ENCODE measurements around the gene KRT14.
"Not testable (repeated sequence)": the region's sequence is repeated elsewhere in the genome, so short reads cannot be mapped to it uniquely, and the experiment has no call there.

The KRT14 gene

GRCh38 chr17:41624208-41625101 lies 37.8 kb upstream of the KRT14 start, which contains the start of gene KRT17:
KRT17 (minus strand) TSS chr17:41624575; CDS start chr17:41624509, 66 bp downstream.
- no peak for DNase-seq
- intact Hi-C loops (cut with DNase I) = no loop called here

DNA sequence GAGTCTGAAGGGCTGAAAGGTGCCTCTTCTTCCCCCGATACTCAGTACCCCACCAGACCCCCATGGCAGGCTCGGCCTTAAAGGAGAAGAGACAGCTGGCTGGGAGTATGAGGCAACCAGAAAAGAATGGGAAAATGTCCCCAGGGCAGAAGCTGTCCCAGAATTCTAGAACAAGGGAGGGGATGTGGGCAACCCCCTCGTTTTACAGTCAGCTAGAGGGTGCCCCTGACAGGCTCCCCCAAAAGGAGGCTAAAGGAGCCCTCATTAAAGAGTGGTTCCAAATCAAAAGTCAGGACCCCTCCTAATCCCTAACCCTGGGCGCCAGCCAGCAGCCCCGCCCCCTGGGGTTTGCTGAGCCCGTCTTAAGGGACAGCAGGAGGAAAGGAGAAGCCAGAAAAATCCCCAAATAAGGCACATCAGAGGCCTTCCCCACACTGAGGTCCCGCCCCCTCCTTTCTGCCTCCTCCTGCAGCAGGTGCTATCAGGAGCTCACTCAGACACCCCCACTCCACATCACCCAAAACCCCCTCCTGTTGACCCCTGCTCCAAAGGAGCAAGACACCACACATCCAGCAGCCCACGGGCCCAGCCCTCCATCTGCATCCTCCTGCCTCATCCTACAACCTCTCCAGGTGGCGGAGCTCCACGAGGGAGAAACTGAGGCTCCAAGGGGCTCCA lies 36.6 kb upstream of the KRT14 start:
- DNase-seq = peak in 3 of 42 donors; percentile 10 to 19 (median 12)
- intact Hi-C loops (cut with DNase I) = not testable (repeated sequence)

DNA sequence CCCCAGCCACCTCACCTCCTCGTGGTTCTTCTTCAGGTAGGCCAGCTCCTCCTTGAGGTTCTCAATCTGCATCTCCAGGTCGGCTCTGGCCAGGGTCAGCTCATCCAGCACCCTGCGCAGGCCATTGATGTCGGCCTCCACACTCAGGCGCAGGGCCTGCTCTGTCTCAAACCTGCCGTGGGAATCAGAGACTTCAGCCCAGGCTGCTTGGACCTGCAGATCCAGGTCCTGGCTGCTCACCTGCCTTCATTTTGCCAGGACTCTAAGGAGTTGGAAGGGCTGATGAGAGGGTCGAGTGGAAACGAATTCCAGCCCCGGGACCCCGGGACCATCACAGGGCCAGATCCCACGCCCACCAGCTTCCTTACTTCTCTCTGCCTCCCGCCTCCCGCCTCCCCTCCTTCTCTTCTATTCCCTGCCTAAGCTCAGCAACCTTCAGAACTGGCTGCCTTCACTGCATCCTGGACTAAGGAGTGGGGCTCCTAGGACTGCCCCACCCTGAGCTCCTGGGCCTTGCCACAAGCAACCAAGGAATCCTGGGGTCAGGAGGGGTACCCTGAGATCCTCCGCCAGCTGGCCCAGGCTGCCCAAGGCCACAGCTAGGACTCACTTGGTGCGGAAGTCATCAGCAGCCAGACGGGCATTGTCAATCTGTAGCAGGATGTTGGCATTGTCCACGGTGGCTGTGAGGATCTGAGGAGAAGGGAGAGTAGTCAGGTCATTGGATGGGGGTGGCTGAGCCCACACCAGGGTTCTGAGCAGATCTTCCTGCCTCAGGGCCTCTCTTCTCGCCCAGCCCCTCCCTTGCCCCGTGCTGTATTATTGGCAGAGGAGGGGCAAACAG lies 35.9 kb upstream of the KRT14 start:
- intact Hi-C loops (cut with DNase I) = not testable (repeated sequence)

DNA sequence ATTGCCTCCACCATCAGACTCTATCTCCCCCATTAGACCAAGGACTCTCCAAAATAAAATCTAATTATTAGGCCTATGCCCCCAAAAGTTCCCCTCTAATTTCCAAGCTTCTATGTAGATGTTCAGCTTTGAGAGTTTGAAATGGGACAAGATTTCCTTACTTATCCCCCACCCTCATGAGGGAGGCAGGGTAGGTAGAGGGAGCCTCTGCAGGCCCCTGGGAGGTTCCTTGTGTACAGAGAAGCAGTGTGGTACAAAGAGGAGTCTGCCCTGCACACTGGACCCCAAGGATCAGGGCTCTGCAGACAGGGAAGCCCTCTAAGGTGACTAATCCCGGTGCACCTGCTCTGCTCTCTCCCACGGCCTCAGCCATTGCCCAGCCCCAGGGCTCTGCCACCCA lies 35.2 kb upstream of the KRT14 start:
- intact Hi-C loops (cut with DNase I) = no loop called here
- DNase-seq = peak in 1 of 42 donors; percentile 22

More for the DNA sequence above, 35.9 kb upstream of the KRT14 start:
- DNase-seq = peak in 2 of 42 donors; percentile 15 to 33

DNA sequence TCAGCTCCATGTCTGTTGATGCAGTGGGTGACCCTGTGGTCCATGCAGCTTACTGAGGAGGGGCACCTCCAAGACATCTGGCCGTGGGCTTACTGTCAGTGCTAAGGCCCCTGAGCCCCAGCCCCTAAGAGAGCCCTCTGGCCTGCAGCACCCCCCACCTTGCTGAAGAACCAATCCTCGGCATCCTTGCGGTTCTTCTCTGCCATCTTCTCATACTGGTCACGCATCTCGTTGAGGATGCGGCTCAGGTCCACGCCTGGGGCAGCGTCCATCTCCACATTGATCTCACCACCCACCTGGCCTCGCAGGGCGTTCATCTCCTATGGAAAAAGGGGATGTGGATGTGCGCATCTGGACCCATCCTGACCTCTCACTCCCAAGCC lies 34.7 kb upstream of the KRT14 start:
- DNase-seq = peak in 2 of 42 donors; percentile 17 to 23
- intact Hi-C loops (cut with DNase I) = not testable (repeated sequence)

DNA sequence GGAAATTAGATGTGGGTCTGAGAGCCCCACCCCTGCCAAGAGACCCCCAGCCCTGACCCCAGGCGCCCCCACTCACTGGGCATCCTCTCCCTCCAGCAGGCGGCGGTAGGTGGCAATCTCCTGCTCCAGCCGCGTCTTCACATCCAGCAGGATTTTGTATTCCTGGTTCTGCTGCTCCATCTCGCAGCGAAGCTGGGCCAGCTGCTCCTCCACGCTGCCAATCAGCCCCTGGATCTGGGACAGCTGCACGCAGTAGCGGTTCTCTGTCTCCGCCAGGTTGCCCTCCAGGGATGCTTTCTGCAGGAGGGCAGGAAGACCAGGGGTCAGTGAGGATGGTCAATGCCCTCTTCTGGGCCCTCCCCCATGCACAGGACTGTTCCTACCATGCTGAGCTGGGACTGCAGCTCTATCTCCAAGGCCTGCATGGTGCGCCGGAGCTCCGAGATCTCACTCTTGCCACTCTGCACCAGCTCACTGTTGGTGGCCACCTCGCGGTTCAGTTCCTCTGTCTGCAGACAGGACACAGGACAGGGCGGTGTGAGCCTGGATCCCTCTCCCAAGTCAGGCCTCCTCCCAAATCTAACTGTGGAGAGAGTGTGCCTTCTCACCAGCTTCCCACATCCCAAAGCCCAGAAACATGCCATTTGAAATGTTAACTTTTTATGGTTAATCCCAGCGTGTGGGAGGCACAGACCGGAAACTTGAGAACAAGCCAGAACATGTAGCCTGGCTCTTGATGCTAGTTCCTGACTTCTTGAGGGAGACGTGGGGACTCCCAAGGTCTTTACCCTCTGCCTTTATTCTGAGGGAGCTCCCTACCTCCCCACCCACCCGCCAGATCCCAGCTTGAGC lies 34.1 kb upstream of the KRT14 start:
- peak in 2 of 42 donors; percentile 23 to 37 for DNase-seq
- intact Hi-C loops (cut with DNase I) = no loop called here

GRCh38 chr17:41619927-41620582 lies 33.4 kb upstream of the KRT14 start:
- DNase-seq; intact Hi-C loops (cut with DNase I): not testable (repeated sequence)

DNA sequence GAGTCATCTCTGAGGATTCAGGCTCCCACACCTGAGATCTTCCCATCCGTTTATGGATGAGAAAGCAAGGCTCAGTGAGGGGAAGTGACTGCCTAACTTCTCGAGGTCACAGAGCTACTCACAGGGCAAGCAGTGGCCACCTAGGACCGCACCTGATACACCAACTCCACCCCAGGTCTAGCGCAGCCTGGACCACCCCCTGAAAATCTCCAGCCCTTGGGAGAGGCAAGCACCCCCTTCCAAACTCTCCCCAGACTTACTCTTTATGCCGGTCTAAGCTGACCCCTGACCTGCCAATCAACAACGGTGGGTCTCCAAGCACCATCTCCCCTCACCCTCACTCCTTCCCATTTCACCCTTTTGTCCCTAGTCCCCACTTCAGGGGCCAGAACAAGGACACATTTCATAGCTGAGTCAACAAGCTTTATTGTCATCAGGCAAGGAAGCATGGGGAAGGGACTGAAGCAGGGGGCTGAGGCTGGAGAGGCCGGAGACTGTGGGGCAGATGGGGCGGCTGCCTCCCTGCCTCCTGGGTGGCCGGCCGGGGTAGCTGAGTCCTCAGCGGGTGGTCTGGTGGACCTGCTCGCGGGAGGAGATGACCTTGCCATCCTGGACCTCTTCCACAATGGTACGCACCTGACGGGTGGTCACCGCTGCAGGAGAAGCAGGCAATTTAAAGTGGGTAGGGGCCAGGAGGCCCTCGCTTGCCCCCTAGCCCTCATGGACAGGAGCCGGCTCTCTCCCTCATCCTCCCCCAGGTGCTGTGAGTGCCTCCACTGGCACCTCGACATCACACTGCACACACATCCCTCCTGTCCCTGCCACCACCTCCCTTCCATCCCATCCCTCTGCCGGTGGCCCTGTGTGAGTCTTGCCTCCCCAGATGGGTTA lies 32.6 kb upstream of the KRT14 start:
- peak in 7 of 42 donors; percentile 9 to 65 (median 27) for DNase-seq
- intact Hi-C loops (cut with DNase I) = no loop called here

GRCh38 chr17:41618341-41619035 lies 31.8 kb upstream of the KRT14 start:
- intact Hi-C loops (cut with DNase I) = no loop called here
- peak in 27 of 42 donors; percentile 25 to 82 (median 52) for DNase-seq

DNA sequence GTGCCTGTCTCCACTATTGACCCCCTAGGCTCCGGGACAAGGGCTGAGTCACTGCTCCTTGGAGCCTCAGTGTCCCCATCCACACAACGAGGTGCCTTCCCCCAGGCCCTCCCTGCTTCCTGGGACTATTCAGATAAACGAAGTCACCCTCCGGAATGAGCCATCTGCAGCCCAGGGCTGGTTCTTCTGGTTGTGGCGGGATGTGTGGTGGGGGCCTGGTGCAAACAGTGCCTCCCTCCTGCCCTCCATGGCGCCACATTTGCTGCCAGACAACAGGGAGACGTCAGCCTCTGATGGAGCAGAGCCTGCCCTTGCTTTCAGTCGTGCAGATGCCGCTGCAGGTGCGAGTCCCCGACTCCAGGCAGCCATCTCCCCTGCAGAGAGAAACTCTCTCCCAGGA lies 31.0 kb upstream of the KRT14 start:
- intact Hi-C loops (cut with DNase I) = no loop called here
- no peak for DNase-seq

GRCh38 chr17:41617136-41617535 lies 30.4 kb upstream of the KRT14 start:
- intact Hi-C loops (cut with DNase I) = no loop called here
- DNase-seq = no peak

- DNase-seq; intact Hi-C loops (cut with DNase I): not testable (repeated sequence)
These were observed 29.8 kb upstream of the KRT14 start for GRCh38 chr17:41616486-41616885.

DNA sequence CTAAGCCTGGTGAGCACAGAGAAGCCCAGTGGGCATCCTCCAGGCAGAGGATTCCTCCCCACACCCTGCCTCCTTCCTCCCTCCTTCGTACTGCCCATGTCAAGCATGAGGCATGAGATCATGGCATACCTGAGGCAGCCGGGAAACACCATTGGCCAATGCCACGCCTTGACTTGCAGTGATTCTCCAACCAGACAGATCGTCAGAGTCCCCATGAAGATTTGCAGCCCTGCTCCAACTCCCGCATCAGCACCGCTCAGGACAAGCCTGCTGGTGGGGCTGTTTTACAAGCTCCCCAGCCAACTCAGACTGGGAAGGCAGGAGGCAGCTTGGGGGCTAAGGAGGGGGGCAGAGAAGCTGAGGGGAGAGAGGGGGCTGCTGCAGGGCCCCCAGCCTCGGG lies 28.8 kb upstream of the KRT14 start:
- peak in 1 of 42 donors; percentile 13 for DNase-seq
- intact Hi-C loops (cut with DNase I) = no loop called here

DNA sequence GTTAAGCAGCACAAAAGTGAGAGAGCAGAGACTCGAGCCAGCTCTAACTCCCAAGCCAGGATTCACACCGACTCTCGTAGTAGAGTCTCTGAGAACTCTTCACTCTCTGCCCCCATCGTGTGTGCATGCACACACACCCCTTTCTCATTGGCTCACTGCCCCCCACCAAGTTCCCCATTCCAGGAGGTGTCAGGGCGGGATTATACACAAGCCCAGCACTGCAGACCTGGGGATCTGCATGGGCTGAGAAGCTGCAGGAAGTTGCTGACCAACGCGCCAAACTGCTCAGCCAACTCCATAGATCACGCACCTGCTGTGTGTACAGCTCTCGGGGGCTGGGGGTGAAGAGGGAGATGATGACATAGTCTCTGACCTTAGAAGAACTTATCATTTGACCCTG lies 28.1 kb upstream of the KRT14 start:
- peak in 9 of 42 donors; percentile 15 to 32 (median 26) for DNase-seq
- intact Hi-C loops (cut with DNase I) = not testable (repeated sequence)

GRCh38 chr17:41614098-41614497 lies 27.4 kb upstream of the KRT14 start:
- intact Hi-C loops (cut with DNase I) = no loop called here
- no peak for DNase-seq
